GM12878 (cell line): ENCODE data around the gene ANKRD13A. TPM values are rescaled to one million over a fixed set of nuclear protein-coding genes. Genes with fewer than 3 reads are reported as not detected.

Experiments
- CHD2 ChIP-seq: IDR thresholded peaks from 2 replicates; pipeline ENCODE4 v1.6.1; 2011; ENCODE audit warnings: low read depth, low read length, improper control_type of control experiment, borderline replicate concordance
- CUX1 ChIP-seq: IDR thresholded peaks from 2 replicates; pipeline ENCODE4 v1.6.1; 2012; ENCODE audit warnings: improper control_type of control experiment, low read depth, low read length; ENCODE audit not compliant: insufficient replicate concordance
- DPF2 ChIP-seq: fragments of 450-650 bp; IDR thresholded peaks from 2 replicates; pipeline ENCODE4 v1.6.1; 2017; ENCODE audit warnings: mild to moderate bottlenecking
- FOXK2 ChIP-seq: fragments of 450-650 bp; IDR thresholded peaks from 2 replicates; pipeline ENCODE4 v1.6.1; 2017; ENCODE audit warnings: mild to moderate bottlenecking, moderate library complexity
- GATAD2B ChIP-seq: fragments of 450-650 bp; conservative IDR thresholded peaks from 2 replicates; pipeline ENCODE4 v1.6.1; 2017; ENCODE audit warnings: low read depth, mild to moderate bottlenecking, moderate library complexity
- MEF2A ChIP-seq: IDR thresholded peaks from 2 replicates; pipeline ENCODE4 v1.6.1; 2011; ENCODE audit warnings: low read depth, mild to moderate bottlenecking, low read length, moderate library complexity; ENCODE audit not compliant: insufficient read depth
- MEF2B ChIP-seq: fragments of 450-650 bp; IDR thresholded peaks from 2 replicates; pipeline ENCODE4 v1.6.1; 2018; ENCODE audit warnings: mild to moderate bottlenecking, moderate library complexity; ENCODE audit not compliant: partially characterized antibody, poor library complexity, severe bottlenecking
- MYB ChIP-seq: fragments of 150-350 bp; IDR thresholded peaks from 2 replicates; pipeline ENCODE4 v1.6.1; 2014; ENCODE audit warnings: mild to moderate bottlenecking, low read depth, low read length, borderline replicate concordance
- NFIC ChIP-seq: IDR thresholded peaks from 2 replicates; pipeline ENCODE4 v1.6.1; 2012; ENCODE audit warnings: low read depth, mild to moderate bottlenecking, inconsistent platforms, low read length, moderate library complexity
- PML ChIP-seq: IDR thresholded peaks from 2 replicates; pipeline ENCODE4 v1.6.1; 2012; ENCODE audit warnings: low read length, inconsistent platforms
- POU2F2 ChIP-seq: IDR thresholded peaks from 3 replicates; pipeline ENCODE4 v1.6.1; 2011; ENCODE audit warnings: low read depth, mild to moderate bottlenecking, low read length, borderline replicate concordance
- RAD51 ChIP-seq: fragments of 450-650 bp; IDR thresholded peaks from 2 replicates; pipeline ENCODE4 v1.6.1; 2016; ENCODE audit warnings: moderate library complexity, mild to moderate bottlenecking, inconsistent platforms
- RELA ChIP-seq: fragments of 450-650 bp; IDR thresholded peaks from 2 replicates; pipeline ENCODE4 v1.8.0; 2014; ENCODE audit warnings: borderline replicate concordance; ENCODE audit not compliant: partially characterized antibody
- ZBTB4 ChIP-seq: fragments of 450-650 bp; formaldehyde crosslinking; IDR thresholded peaks from 2 replicates; pipeline ENCODE4 v1.4.0; 2022; ENCODE audit warnings: mild to moderate bottlenecking, moderate library complexity
- ZBTB40 ChIP-seq: fragments of 450-650 bp; IDR thresholded peaks from 2 replicates; pipeline ENCODE4 v1.6.1; 2016; ENCODE audit warnings: mild to moderate bottlenecking, moderate library complexity, borderline replicate concordance
- ZNF217 ChIP-seq: fragments of 450-650 bp; IDR thresholded peaks from 2 replicates; pipeline ENCODE4 v1.6.1; 2017; ENCODE audit warnings: antibody characterized with exemption, mild to moderate bottlenecking
- polyA plus RNA-seq, 11 experiments: library from polyadenylated mRNA; depleted of rRNA in 4 of 11; unstranded in 6 of 11; stranded (reverse) in 5 of 11; fragments of >200 nt; fragmentation: Nextera tagmentation in 4 of 11; fragmentation: Illumina TruSeq in 1 of 11; extraction: Ambion mirVana in 4 of 11; extraction: Trizol in 1 of 11; gene quantifications; 1 replicate in 1 of 11; 2 replicates in 10 of 11; pipeline versions ENCODE4 v1.2.1 to v1.2.3, GENCODE V29; 2011 to 2016; ENCODE audit warnings: inconsistent platforms in 2 of 11, missing spikeins in 2 of 11, low read depth in 1 of 11
- total RNA-seq, 4 experiments: library from RNA; depleted of rRNA in 3 of 4; stranded (reverse); fragments of >200 nt in 3 of 4; fragmentation: Illumina TruSeq in 1 of 4; extraction: Trizol in 1 of 4; gene quantifications; 2 replicates each; pipeline versions ENCODE4 v1.2.1 to v1.2.3, GENCODE V29; 2013 to 2021
- TF ChIP-seq, protein P1 (sequence below): fragments of 150-350 bp; IDR thresholded peaks from 2 replicates; pipeline ENCODE4 v1.6.1; 2014; ENCODE audit warnings: mild to moderate bottlenecking, low read depth, low read length

The ANKRD13A gene
- total and polyA plus RNA-seq, 10 of the 15 experiments (the other 5 are each of a cell fraction or from before 2014, with no cell fraction given): 10.2 to 93.4 (median 76.5) TPM

DNA sequence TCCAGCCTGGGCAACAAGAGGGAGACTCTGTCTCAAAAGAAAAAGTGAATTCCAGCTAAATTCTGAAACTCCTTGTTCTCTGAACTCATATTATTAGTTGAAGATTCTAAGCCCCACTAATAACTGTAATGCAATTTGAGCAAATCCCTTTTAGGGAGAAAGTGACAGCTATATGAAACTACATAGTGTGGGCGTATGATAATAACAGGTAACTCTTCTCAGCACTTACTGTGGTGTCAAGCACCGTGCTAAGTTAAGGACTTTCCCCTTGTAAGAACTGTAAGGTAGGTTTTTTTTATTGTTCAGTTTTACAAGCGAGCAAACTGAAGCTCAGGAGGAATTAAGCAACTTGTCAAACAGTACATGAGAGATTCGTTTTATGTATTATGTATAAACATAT is 5.4 kb downstream of the ANKRD13A start (continued):
- TF ChIP-seq POU2F2 (no peak), RELA (no peak), CHD2 (no peak), FOXK2 (no peak), DPF2 (peak; percentile 62), ZBTB4 (CRISPR knock-in tag) (no peak), ZNF217 (peak; percentile 58; the same call in 1 of the 2 replicates), RAD51 (no peak), MYB (no peak), NFIC (peak; percentile 83), CUX1 (no peak), ZBTB40 (peak; percentile 27; the same call in 1 of the 2 replicates), PML (no peak), GATAD2B (no peak), MEF2B (peak; percentile 27), MEF2A (peak; percentile 70; the same call in 1 of the 2 replicates)
- TF ChIP-seq, protein P1, sequence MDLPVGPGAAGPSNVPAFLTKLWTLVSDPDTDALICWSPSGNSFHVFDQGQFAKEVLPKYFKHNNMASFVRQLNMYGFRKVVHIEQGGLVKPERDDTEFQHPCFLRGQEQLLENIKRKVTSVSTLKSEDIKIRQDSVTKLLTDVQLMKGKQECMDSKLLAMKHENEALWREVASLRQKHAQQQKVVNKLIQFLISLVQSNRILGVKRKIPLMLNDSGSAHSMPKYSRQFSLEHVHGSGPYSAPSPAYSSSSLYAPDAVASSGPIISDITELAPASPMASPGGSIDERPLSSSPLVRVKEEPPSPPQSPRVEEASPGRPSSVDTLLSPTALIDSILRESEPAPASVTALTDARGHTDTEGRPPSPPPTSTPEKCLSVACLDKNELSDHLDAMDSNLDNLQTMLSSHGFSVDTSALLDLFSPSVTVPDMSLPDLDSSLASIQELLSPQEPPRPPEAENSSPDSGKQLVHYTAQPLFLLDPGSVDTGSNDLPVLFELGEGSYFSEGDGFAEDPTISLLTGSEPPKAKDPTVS: no peak
